GM19025 (cell line): ENCODE data around the gene PLEKHM3.
"Not testable (repeated sequence)": the region's sequence is repeated elsewhere in the genome, so short reads cannot be mapped to it uniquely, and the experiment has no call there.

Experiments used
- ATAC-seq: cut with Tn5 transposase; IDR thresholded peaks from one replicate; pipeline ENCODE4 v1.9.1; 2021; ENCODE audit warnings: mild to moderate bottlenecking, low read depth, moderate library complexity; ENCODE audit not compliant: unreplicated experiment

PLEKHM3 gene

DNA sequence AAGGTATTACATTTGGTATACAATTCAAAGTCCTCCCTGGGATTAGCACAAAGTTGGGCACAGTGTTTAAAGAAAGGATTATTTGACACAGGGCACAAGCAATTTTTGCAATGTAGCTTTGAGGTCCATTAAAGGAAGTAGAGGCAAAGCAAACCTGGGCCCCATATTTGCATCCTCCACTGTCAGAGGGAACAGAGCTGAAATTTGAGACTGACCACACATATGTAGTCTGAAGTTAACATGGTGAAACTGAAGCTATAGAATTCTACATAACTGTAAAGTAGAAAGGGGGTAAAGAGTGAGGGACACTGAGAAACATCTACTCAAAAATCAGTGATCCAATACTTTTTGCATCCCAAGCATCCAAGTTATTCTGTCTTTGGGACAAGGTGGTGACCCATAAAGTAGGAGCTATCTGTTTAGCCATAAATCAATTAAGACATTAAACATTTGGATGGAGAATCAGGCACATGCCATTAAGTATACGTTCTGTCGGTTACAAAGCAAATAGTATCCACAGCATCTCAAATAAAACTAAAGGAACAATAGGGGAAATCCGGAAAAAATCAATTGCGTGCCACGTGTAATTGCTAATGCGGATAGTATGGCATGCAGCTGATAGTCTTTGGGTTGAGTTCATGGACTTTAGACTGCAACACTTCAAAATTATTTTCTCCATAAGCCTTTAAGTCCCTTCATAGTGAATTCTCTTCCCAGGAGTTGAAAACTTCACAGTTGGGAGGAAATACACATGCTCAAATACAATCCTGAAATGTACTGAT is 72.6 kb downstream of the PLEKHM3 start:
- ATAC-seq, result no peak

DNA sequence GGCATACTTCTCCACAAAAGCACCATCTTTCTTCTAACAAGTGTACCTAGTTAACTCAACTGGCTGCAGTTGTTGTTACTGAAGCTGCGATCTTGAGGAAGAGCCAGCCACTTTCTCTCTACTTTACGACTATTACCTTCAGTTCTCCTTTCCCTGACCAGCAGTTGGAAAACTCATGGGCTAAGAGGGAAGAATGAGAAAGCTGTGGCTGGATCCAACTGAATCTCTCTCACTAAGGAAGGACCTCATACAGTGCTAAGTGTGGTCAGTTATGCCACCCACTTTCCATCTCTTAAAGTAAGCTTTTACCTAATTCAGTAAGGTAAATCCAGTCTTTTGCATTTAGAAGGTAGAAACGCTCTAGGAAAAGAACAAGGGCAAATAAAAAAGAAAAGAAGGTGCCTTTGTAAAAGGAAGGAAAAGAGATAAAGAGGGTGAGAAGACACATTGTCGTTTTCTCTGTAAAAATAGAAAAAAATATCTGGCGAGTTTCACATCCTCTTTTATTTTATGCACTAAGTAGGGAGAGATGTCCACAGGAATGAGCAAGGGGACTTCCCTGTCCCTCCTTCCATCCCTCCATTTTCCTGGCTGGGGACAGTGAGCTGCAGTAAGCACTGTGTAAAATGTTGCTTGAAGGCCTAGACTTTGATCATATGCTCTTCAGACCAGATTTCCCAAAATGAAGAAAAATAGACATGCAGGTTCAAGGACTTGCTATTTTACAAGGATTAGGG is 73.4 kb downstream of the PLEKHM3 start:
- ATAC-seq, result no peak

DNA sequence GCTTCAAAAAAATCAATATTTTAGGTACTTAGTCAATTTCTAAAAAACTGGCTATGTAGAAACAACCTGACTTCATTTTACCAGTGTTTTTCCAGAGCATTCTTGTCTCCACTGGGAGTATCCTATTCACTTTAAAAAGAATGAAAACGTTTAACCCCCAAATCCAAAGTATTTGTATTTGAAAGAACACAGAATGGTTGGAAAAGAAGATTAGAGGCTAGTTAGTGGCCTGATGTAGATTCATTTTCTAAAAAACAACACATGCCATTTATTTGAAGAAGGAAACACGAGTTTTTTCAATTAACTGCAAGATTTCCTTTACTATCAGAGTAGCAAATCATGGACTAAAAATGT is 74.6 kb downstream of the PLEKHM3 start:
- ATAC-seq, result no peak

DNA sequence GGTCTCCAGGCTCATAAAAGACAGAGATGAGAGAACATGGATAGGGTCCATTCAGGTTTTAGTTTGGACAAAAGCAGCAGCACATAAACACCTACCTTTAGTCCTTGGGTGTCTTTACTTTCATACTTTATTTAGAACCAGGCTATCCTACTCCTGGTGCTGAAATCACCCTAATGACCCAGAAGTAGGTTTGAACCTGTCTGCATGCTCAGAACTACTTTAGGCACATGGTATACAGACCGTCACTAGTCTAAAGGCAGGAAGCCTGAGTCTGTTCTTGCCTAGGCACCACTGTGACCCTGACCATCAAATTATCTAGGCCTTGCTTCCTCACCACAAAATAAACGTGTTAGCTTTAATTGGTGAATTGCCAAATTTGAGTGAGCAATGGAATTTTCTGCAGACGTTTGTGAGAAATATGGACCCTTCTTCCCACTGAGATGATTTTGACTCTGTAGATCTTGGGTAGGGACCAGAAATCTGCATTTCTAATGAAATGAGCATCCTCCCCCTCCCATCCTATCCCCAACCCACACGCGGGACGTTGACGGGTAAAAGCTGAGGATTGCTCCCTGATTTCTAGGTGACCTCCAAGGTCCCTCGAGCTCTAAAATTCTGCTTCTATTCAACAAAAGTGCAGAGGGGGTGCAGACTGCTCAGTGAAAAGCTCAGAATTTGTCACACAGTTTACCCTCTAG is 75.1 kb downstream of the PLEKHM3 start:
- no peak for ATAC-seq

DNA sequence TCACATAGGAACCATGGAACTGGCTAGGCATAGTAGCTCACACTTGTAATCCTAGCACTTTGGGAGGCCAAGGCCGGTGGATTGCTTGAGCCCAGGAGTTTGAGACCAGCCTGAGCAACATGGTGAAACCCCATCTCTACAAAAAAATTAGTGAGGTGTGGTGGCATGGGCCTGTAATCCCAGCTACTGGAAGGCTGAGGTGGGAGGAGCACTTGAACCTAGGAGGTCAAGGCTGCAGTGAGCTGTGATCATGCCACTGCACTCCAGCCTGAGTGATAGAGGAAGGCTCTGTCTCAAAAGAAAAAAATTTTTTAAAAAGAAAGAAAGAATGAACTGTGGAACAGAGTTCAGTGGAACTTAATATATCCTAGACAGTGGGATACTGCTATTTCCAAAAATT is 76.1 kb downstream of the PLEKHM3 start:
- not testable (repeated sequence) for ATAC-seq

DNA sequence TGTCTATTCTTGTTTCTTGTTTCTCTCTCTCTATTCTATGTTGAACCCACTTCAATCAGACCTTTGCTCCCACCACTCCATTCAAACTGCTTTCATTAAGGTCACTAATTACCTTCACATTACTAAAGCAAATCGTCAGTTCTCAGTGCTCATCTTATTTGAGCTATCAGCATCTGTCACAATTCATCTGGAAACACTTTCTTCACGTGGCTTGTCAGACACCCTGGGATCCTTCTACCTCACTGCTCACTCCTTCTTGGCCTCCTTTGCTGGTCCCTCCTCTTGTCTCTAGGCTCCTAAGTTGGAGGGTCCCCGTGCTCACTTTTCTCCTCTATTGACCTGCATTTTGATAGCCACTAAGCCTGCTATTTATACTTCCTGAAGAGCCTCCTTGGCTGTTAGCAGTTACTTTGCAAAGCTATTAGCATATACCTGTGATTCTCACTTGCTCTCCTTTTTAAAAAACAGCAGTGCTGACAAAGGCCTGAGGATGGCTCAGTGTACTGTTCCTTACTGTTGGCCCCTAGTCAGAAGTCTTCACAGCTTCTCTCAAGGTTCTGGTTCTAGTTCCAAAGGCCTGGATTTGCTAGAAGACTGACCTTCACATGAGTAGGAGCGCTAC is 80.2 kb downstream of the PLEKHM3 start:
- ATAC-seq, result no peak

DNA sequence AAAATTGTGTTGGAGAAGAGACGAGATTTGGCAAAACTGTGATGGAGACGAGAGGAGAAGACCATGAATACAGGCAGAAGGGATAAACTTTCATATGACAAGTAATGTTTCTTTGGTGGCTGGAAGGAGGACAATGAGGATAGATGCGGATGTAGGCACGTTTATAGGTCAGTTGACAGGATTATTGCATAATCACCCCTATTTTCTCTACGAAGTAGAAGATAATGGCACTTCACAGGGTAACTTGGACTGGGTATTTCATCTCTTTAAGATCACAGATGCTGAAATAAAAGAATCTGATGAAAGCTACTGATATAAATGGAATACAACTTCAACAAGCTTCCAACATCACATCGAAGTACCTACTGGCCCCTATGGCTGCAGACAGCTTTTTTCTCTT is 81.0 kb downstream of the PLEKHM3 start:
- no peak for ATAC-seq

DNA sequence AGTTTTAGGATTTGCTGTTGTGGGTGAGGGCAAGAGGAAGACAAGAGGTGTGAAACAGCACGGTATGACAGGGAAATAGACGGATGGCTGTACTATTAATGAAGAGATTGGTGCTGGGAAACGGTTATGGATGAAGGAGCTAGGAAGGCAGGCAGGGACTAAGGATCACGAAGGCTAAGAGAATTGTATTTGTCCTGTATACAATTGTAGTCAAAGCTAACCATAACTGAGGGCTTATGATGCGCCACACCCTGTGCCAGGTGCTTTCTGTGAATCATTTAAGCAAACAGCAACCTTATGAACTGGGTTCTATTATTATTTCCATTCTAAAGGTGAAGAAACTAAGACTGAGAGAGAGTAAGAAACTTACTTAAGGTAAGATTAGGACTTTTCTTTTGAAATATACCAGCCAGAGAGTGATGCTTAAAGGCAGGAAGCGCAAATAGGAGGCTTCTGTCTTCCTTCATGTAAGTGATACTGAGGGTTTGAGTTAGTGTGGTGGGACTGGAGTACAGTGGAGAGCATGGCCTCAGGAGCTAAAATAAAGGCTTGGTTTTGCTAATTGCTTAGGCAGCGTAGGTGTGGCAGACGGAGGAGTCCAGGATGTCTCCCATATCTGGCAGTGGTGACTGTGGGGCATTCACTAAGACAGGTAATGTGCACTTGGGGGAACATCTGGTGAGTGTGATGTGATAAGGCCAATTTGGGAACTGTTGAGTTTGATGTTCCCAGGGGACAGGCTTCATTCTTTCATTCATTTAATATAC is 85.8 kb downstream of the PLEKHM3 start:
- ATAC-seq, result no peak

DNA sequence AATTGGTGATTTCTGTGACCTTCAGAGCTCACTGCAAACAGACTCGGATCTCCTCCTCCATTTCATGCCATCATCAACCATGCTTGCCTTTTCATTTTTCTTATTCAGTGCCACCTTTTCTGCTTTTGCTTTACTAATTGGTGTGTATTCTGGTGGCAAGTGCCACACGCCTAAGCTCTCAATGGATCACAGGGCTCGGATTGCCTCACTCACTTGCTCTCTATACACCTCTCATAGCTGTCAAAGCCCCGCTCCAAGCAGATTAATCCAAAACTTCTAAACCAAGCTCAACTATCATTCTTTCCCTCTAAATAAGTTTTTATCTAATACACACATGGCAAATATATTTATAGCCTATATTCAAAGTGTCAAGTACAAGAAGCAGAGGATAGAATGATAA is 86.4 kb downstream of the PLEKHM3 start:
- ATAC-seq, result no peak

DNA sequence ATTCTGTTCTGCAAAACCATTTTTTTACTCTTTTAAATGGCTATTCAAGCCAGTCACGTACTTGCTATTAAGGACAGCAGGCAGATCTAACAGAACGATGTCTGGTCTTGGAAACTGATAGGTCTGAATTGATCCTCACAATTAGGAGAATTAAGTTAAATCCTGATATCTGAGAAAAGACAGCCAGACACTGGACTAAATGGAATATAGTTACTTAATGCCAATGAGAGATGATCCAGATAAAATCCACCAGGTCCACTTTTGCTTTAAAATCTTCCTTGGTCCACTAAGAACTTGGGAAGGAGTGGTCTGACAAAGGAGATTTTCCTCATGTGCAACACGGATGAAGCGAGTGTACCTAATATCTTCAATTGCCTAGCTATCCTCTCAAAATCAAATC is 86.9 kb downstream of the PLEKHM3 start:
- no peak for ATAC-seq

DNA sequence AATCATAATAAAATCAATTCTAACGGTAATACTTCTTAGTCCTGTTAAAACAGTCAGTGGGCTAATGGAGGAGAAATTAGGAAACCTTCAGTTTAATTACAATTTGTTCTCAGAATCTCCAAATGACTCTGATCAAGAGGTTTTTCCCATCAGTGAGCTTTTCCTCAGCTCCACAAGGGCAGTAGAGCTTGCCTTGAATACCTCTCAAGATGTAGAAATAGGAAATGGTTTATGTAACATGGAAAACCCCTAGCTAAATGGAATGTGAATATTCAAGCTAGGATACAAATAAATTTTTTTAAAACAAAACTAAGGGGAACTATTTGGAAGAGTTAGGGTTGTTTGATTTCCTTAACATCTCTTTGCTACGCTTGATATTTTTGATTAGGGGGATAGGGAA is 87.5 kb downstream of the PLEKHM3 start:
- no peak for ATAC-seq

DNA sequence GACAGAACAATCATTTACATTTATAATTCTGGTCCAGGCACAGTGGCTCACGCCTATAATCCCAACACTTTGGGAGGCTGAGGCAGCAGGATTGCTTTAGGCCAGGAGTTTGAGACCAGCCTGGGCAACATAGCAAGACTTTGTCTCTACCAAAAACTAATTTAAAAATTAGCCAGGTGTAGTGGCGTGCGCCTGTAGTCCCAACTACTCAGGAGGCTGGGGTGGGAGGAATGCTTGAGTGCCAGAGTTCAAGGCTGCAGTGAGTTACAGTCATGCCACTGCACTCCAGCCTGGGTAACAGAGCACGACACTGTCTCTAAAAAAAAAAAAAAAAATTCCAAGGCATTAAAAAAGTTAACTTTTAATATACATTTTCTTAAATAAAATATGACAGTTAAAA is 88.1 kb downstream of the PLEKHM3 start:
- no peak for ATAC-seq

DNA sequence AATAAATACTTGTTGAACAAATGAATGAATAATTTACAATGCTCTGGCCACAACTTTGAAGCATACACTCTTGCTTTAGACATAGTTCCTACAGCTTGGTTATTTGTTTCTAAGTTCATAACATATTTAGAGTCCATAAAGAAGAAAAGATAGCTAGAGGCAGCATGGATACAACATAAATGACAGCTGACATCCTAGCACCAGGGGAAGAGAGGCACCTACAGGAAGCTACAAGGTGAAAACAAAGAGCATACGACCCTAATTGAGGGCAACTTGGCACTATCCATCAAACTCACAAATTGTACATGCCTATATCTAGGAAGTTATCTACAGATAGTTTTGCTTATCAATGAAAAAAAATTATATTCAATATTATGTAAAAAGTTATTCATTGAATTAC is 88.9 kb downstream of the PLEKHM3 start:
- no peak for ATAC-seq

DNA sequence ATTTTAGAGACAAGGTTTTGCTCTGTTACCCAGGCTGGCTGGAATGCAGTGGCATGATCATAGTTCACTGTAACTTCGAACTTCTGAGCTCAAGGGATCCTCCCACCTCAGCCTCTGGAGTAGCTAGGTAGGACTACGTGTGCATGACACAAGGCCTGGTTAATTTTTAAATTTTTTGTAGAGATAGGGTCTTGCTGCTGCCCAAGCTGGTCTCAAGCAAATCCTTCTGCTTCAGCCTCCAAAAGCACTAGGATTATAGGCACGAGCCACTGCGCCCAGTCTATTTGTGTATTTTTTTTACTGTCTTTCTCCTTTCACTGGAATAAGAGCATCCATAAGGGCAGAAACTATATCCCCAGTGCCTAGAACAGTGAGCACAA is 89.3 kb downstream of the PLEKHM3 start:
- no peak for ATAC-seq

DNA sequence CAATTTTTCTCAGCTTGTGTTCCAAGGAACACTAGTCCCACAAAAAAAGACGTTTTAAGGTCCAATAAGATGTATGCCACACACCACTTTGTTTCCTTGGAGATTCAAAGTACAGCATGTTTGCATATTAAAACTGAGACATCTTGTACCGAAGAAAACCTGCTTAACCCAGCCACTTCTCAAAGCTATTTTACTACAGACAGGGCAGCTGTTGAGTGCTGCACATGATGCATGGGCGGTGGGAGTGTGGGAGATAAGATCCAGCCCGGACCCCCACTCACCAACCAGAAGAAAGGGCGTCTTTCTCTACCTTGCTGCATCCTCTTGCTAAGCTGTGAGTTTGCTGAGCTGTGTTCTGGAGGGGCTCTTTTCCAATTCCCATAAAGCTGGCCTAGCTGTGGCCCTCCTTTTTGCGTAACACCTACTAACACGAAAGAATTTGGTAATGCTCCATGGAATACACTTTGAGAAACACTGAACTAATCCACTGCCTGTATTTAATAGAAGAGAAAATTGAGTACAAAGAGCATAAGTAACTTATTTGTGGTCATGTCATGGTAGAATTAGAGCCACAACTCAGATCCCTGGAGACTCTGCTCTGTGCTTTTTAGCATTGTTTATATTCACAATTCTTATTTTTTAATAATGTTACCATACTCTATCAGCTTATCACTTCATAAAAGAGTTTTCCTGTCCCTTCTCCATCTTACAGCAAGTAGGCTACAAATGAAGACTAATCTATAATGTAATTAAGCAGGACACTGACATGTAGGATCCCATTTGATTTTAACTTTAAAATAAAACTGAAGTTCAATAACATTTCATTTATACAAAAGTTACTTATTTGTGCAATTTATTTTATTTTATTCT is 90.0 kb downstream of the PLEKHM3 start:
- no peak for ATAC-seq

DNA sequence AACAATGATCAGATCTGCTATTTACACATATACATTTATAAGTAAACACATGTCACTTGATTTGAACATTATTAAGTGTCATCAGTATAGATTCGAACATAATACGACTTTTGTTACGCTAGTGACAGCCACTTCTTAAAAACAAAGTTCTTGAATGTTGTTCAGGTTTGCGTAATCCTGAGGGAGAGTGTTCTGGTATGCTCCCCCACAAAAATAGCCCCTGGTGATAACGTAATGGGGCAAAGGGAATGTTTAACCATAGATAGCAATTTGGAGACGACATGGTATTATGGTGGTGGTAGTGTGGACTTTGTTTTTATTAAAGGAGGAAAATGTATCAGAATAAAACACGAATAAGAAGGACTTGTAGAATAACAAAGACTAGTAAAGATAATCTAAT is 90.6 kb downstream of the PLEKHM3 start:
- ATAC-seq, result no peak

DNA sequence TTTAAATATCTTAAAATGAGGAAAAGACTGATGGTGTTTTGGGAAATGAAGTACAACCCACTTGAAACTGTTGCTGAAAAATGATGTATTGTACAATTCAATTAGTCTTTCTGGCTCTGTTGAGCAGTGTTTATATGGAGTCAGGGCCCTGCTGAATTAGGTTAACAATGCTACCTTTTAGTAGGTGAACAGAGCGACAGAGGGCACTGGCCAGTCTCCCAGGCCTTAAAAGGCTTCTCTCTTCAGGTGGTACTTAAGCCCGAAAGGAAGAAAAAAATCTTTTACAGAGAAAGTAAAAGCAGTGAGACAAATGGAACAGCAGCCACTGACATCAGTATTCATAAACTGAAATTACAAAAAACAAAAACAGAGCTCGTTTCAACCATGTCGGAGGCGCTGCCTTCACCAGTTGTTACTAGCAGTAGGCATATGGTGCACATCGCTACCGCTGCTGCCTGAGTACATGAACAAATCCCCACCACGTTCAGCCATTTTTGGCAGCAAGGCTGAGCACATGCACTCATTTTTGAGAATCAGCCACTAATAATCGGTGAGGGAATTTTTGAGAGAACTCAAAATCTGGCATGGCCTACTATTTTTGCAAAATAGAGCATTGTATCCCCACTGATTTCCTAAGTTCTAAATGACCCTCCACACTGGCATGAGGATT is 91.8 kb downstream of the PLEKHM3 start:
- ATAC-seq, result no peak

DNA sequence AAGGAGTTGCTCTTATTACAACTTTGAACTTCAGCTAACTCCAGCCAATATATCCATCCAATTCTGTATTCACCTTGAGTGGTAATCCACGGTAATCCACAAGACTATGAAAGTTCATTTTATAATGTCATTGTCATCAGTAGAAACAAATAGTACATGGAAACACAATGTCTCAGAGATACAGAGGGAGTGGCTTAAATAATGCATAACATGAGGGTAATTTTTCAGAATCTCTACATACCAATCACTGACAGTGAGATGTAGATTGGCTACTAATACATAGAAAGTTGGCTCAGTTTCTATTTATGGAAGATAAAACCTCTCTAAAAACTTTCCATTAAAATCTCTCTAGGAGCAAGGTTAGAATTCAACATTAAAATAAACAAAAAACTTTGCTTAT is 93.2 kb downstream of the PLEKHM3 start:
- ATAC-seq, result no peak

DNA sequence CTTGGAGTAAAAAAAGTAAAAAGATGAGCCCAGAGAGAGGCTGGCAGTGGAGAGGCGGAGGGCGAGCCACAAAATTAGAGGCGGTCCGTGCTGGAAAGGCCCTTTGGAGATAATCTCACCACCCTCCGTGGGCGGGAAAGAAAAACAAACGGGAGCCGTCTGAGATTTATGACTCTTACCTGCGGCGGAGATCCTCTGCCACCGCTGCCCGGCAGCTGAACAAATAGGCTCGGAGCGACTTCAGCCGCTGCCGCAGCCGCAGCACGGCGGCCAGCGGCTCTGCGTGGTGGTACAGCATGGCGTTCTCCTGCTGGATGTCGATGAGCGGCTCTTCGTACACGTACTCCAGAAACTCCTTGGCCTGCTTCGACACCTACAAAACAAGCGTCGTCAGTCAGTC is 94.6 kb downstream of the PLEKHM3 start:
- no peak for ATAC-seq
